HFFc6 (cell line): ENCODE data around the gene MCF2L. TPM values are rescaled to one million over a fixed set of nuclear protein-coding genes. Genes with fewer than 3 reads are reported as not detected.

Experiments
- DNase-seq: peaks from one replicate; pipeline ENCODE4 v3.0.0-alpha.2; 2018
- H3K27ac Mint-ChIP-seq: 2 replicates; pipeline ENCODE4 v1.8.0; 2020; ENCODE audit warnings: mild to moderate bottlenecking, mixed read lengths
- H3K27me3 Mint-ChIP-seq: 2 replicates; pipeline ENCODE4 v1.8.0; 2021; ENCODE audit warnings: mild to moderate bottlenecking, moderate library complexity, mixed read lengths; ENCODE audit not compliant: insufficient read depth
- H3K36me3 Mint-ChIP-seq: 2 replicates; pipeline ENCODE4 v1.8.0; 2021; ENCODE audit warnings: low read depth, mixed read lengths
- H3K4me1 Mint-ChIP-seq: 2 replicates; pipeline ENCODE4 v1.8.0; 2020; ENCODE audit warnings: low read depth, mixed read lengths
- H3K4me3 Mint-ChIP-seq: 2 replicates; pipeline ENCODE4 v1.8.0; 2020; ENCODE audit warnings: mild to moderate bottlenecking, moderate library complexity, mixed read lengths
- H3K9me3 Mint-ChIP-seq: 2 replicates; pipeline ENCODE4 v1.8.0; 2020; ENCODE audit warnings: mild to moderate bottlenecking, mixed read lengths
- CTCF ChIP-seq: fragments of 200-600 bp; sonication (generic); IDR thresholded peaks from 2 replicates; pipeline ENCODE4 v1.5.0; 2021; ENCODE audit warnings: antibody characterized with exemption, mild to moderate bottlenecking
- total RNA-seq, 6 experiments: library from RNA; stranded (reverse); fragmentation: NEBNext Ultra II Directional; extraction: Animal tissue kit (Norgen Biotek cat#: 25700); gene quantifications; 2 replicates in 1 of 6; 3 replicates in 5 of 6; pipeline ENCODE4 v1.2.3, GENCODE V29; 2021

MCF2L gene
- total RNA-seq, 6 experiments from 2014 or later = not detected

- DNase-seq = no peak
- no peak overlapping the region for H3K4me3 Mint-ChIP-seq
- TF ChIP-seq CTCF = no peak
- H3K27me3 Mint-ChIP-seq = peaks cover 52% of the 10 kb centered on the region
- peaks cover 7% of the 10 kb centered on the region; the same call in 1 of the 2 replicates for H3K9me3 Mint-ChIP-seq
- H3K36me3 Mint-ChIP-seq = no peaks in the 10 kb centered on the region
- no peak overlapping the region for H3K27ac Mint-ChIP-seq
- no peaks in the 10 kb centered on the region for H3K4me1 Mint-ChIP-seq
Observed at GRCh38 chr13:112994084-112994780, 25.2 kb downstream of the MCF2L start.

DNA sequence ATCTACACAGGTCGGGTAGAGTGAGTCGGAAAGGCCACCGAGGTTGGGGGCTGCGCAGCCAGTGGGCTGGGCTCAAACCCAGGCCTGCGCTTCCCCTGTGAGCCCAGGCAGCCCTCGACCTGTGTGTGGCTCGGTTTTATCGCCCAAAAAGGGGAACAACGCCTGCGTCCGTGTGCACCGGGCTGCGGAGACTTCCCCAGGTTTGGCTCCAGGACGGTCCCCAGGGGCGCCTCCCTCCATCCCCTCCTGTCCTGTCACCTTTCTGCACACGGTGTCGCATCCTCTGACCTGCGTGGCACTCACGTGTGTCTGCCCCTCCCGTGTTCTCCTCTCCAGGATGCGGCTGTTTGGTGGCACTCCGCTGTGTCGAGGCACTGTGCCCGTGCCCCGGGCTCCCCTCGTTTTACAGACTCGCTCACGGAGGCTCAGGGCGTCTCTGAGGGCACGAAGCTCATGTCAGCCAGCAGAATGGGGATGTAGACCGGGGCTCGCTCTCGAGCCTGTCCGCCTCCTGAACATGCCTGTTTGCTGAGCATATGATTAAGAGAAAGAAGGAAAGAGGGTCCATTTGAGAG is 25.9 kb downstream of the MCF2L start:
- DNase-seq = no peak
- peaks cover 50% of the 10 kb centered on the region for H3K27me3 Mint-ChIP-seq
- H3K4me3 Mint-ChIP-seq = no peak overlapping the region
- no peaks in the 10 kb centered on the region for H3K36me3 Mint-ChIP-seq
- no peak overlapping the region for H3K27ac Mint-ChIP-seq
- TF ChIP-seq CTCF = no peak
- peaks cover 3% of the 10 kb centered on the region; the same call in 1 of the 2 replicates for H3K9me3 Mint-ChIP-seq
- no peaks in the 10 kb centered on the region for H3K4me1 Mint-ChIP-seq

- Mint-ChIP-seq H3K9me3 (no peaks in the 10 kb centered on the region), H3K36me3 (no peaks in the 10 kb centered on the region), H3K27ac (no peak overlapping the region), H3K4me3 (no peak overlapping the region), H3K27me3 (peaks cover 49% of the 10 kb centered on the region), H3K4me1 (no peaks in the 10 kb centered on the region)
- TF ChIP-seq CTCF = no peak
- DNase-seq = no peak
Observed at GRCh38 chr13:112995395-112996191, 26.6 kb downstream of the MCF2L start.

GRCh38 chr13:112996671-112997091 is 27.7 kb downstream of the MCF2L start:
- Mint-ChIP-seq H3K27me3 (peaks cover 49% of the 10 kb centered on the region), H3K27ac (no peak overlapping the region), H3K36me3 (no peaks in the 10 kb centered on the region), H3K4me1 (no peaks in the 10 kb centered on the region), H3K9me3 (no peaks in the 10 kb centered on the region), H3K4me3 (no peak overlapping the region)
- DNase-seq = no peak
- no peak for TF ChIP-seq CTCF

DNA sequence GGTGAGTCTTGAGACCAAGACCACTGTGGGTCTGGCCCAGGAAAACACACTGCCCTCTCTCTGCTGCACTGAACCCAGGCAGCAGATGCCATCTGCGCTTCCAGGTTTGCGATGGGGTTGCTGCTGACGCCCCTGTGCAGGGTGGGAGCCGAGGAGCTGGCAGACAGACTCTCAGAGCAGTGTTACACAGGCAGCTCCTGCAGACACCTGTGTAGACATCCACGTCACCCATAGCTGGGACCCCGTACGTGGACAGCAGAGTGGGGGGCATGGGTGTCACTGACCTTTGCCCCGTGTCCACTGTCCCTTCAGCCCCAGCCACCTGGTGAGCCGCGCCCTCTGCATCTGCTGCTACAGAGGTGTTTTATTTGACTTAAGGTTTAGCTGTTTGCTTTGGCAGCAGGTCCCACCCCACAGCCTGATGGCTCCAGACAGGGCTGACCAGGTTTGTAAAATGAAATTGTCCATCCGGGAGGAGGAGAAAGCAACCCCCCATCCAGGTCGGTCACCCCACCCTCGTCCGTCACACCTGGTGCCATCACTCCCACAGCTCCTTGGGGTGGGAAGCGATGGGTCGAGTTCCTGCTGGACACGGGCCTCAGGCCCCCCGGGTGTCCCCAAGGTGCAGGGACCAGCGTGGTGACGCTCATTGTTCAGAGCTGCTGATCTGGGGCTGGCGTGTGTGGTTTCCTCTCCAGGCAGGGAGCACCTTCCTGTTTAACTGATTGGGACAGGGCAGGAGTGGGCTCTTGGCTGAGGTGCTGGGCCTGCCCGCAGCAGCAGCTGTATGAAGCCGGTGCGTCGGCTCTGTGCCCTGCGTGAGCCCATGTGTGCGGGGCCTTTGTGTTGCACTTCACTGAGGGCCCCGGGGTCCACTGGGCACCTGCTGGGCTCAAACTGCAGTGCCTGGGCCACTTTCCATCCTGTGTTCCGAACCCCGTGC is 28.4 kb downstream of the MCF2L start:
- no peak for DNase-seq
- no peak overlapping the region for H3K4me3 Mint-ChIP-seq
- no peak for TF ChIP-seq CTCF
- no peaks in the 10 kb centered on the region for H3K36me3 Mint-ChIP-seq
- no peak overlapping the region for H3K27ac Mint-ChIP-seq
- no peaks in the 10 kb centered on the region for H3K9me3 Mint-ChIP-seq
- H3K4me1 Mint-ChIP-seq = no peaks in the 10 kb centered on the region
- peaks cover 54% of the 10 kb centered on the region for H3K27me3 Mint-ChIP-seq
